Stimulated activated CD4-positive, alpha-beta T cell treated with anti-CD3 and anti-CD28 coated beads, TNF-alpha, amount 100 ng/mL, for 1 hour (primary cell): ENCODE results near the gene TLCD3A.
"Not testable (repeated sequence)": the region's sequence is repeated elsewhere in the genome, so short reads cannot be mapped to it uniquely, and the experiment has no call there.

ENCODE experiments used
- DNase-seq, 3 donors: peaks; one replicate each; pipeline ENCODE4 v3.0.0-alpha.2; 2020; ENCODE audit warnings: low read depth in 3 of 3, low spot score in 1 of 3

The TLCD3A gene

DNA sequence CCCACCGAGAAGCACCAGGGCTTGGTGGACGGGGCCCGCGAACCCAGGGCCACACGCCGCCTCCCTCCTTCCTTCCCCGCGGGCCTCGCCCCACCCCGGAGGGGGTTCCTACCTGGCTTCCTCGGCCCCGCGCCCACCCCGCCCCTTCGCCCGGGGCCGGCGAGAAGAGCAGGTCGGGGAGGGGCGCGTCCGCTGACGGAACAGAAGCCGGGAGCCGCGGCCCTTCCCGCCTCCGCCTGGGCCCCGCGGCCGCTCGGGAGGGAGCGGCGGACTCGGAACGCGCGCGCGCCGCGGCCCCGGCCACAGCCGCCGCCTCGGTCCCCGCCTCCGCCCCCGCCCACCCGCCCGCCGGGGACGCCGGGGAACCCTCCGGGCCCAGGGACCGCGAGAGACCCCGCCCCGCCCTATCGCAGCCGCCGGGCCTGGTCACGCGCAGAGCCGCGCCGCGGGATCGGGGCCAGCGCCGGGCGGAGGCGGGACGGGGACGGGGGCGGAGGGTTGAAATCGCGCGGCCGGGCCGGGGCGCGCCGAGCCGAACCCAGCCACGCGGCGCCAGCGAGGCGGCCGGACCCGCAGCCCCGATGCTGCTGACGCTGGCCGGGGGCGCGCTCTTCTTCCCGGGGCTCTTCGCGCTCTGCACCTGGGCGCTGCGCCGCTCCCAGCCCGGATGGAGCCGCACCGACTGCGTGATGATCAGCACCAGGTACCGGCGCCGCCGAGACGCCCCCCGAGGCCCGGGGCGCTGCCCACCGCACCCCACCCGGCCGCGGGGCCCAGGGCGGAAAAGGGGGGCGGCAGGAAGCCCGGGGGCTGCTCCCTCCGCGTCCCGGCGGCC, at the start of gene TLCD3A:
TLCD3A (plus strand) TSS at position 530 of the 835 bp plus-strand sequence; CDS start at position 582, 52 bp downstream.
- DNase-seq = peak in 1 of 3 donors; percentile 24

DNA sequence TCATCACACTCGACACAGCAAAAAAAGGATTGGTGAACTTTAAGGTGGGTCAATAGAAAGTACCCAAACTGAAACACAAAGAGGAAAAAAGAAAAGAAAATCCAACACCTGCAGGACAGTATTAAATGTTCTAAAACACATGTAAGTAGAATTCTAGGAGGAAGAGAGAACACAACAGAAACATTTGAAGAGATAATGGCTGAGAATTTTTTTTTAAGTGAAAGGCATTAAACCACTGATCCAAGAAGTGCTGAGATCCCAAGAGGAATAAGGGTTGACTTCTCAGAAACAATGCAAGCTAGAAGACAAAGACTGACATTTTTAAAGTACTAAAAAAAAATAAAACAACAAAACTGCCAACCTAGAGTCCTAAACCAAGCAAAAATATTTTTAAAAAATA, 49.4 kb upstream of the TLCD3A start:
- DNase-seq = no peak

DNA sequence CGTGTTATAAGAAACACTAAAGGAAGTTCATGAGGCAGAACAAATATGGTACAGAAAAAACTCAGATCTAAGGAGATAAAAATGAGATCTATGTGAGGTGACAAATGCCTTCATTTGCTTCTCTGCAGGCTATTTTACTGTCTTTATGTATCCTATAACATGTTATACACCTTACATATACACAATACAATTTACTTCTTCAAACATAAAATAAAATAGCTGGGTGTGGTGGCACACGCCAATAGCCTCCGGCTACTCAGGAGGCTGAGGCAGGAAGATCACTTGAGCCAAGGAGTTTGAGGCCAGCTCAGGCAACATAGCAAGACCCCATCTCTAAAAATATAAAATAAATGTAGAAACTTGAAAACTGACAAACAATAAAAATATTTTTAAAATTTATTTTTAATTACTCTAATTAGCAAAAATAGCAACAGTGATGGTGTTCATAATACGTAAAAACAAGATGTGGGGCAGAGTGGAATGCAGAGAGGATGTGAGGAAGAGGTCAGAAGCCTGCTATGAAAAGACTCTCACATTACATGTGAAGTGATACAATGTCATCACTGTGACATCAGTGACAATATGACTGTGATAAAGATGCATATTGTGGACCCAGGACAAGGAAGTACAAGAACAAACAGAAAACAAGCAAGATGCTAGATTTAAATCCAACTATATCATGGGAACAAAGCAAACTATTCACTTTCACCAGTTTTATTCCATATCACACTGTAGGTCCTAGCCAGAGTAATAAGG, 48.7 kb upstream of the TLCD3A start:
- DNase-seq = no peak

DNA sequence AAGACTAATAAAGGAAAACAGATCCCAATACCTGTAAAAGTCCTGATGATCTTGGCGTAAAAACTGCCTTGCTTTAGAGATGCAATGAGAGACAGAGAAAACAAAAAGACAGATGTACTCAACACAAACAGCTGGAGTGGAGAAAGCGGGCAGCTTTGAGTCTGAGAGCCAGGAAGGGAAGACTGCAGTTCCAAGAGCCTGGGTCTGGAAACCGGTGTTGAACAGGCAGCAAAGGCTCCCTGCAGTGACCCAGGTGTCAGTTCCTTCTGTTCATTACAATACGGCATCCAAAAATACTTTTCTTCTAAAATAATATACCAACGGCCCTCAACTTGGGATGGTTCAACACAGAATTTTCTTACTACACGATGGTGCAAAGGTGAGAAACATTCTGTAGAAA, 47.4 kb upstream of the TLCD3A start:
- no peak for DNase-seq

DNA sequence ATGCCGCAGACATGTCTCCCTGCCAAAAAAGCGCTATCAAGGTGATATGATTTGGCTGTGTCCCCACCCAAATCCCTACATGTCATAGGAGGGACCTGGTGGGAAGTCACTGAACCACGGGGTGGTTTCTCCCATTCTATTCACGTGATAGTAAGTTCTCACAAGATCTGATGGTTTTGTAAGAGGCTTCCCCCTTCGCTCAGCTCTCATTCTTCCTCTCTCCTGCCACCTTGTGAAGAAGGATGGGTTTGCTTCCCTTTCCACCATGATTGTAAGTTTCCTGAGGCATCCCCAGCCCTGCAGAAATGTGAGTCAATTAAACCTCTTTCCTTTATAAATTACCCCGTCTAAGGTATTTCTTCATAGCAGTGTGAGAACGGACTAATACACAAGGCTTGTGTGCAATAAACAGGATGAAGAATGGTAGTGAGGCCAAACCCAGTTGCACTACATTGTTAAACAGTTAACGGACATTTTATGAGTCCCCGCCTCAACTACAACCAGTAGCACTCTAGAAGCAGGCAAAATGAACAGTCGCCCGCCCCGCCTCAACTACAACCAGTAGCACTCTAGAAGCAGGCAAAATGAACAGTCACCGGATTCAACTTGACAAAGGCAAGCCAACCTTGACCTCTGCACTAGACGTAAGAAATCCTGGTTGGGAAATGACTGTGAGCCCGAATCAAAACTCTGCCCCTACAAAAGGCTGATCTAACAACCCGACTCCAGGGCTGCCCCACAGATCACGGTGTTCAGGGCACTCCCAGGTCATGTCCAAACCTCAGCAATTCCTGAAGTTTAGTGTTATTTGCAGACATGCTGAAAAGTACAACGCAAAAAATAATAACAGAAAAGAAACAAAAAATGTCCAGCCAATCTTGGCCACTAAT, 44.1 kb upstream of the TLCD3A start:
- DNase-seq = no peak

DNA sequence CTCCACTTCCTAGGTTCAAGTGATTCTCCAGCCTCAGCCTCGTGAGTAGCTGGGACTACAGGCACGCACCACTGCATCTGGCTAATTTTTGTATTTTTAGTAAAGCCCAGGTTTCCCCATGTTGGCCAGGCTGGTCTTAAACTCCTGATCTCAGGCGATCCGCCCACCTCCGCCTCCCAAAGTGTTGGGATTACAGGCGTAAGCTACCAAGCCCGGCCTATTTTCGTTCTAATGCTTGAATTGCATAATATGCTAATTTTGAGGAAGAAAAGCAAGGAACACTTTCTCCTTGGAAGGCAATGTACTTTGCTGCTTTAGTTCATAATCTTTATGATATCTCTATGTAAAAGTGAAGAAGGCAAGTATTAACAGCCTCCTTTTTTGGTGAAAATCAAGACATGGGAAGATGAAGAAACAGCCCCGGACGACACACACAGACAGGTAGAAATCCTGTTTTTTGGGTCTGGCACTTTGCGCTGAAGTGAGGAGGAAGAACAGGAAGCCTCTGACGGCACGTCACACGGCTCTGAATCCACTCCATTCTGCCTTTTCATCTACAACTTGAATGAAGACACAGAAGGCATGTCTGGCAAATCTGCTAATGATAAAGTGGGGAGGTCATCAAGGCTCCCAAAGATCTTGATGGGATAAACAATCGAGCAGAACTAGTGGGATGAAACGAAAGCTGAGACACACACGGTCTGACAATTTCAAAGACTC, 42.7 kb upstream of the TLCD3A start:
- no peak for DNase-seq

DNA sequence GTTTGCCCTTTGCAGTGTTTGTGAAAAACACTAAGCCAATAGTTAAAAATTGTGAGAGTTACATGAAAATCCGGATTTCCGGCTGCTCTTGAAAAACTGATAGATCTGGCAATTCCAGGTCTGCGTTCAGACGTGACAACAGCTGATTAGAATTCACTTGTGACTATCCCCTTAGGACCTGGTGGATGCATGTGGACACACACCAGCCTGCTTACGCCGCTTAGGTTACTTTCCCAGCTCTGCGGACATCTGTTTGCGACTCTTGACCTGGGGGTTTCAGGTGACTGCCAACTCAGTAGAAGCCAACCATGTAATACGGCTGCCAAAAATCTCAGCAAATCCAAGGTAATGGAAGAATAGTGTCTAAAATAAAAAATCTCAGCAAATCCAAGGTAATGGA, 42.0 kb upstream of the TLCD3A start:
- no peak for DNase-seq

DNA sequence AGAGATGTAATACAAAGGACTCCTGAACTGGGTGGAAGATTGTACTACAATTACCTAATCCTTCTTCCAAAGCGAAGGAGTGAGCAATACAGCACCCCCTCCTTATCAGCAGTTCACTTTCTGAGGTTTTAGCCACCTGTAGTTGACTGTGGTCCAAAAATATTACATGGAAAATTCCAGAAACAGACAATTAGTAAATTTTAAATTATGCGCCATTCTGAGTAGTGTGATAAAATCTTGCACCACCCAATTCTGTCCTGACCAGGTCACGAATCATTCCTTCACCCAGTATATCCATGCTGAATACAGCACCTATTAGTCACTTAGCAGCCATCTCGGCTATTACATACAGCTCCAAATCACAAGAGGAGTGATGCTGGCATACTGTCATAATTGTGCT, 41.0 kb upstream of the TLCD3A start:
- DNase-seq = no peak

DNA sequence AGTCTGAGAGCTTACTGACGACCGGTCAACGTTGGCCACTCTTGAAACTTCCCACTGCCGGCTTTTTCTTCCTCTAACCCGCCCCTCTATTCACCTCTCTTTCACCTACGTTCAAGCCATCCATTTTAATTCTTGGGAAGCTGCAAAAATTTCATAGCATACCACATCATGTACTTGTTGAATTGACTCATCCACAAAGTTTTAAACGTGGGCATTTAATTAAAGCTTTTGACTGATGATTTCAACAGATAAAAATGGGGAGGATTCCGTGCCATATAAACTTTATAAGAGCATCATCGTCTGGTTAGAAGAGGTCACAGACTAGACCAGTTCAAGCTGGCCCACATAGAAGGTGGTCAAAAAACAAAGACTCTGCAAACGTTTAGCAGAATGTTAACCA, 40.3 kb upstream of the TLCD3A start:
- DNase-seq = no peak

DNA sequence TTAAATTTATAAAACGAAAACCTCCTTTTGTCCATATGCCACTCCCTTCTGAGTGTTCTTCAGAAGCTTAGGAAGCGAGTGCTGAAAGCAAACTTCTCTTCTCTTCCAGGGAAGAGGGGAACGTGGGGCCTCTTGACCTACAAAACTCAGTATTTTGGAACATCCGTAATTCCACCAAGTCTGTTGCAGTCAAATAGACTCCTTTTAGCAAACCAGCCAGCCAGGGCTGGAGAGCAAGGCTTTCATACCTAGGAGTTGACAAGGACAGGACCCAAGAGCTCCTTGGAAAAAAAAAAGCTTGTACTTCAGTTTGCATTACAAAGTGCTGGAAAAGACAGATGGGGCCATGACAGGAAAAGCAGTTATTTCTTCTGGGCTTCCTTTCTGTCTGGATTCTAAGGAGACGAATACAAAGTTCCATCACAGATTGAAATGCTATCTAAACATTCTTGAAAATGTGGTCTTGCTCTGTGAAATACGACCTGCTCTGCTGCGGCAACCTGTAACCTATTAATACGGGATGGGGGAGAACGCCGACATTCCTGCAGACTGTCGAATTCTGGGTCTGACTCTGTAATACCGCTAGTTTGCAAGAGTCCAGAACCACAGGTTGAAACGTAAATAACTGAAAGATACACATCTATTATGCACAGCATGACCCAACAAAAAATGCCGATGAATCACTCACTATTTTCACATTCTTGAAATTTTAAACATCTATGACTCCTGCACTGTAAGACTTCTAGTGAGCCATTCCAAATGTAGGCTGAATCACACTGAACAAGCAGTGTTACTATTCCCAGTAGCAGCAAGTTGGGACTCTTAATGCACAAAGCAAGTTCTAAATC, 38.4 kb upstream of the TLCD3A start:
- DNase-seq = no peak

DNA sequence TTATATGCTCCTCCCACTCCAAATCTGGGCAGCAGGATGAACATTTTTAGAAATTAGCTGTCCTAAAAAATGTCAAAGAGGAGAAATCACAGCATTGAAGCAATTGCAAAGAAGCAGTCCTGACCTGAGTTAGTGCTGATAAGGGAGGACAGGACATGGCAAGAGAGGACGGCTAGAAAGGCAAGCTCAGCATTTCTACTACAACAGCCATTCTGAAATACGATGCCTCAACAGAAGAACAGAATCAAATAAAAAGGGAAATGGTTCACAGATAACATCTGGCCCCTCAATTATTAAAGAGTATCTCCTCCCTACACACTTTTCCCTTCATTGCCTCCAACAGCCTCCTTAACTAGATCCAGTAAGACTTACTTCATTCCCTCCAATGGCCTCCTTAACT, 36.0 kb upstream of the TLCD3A start:
- DNase-seq = no peak

DNA sequence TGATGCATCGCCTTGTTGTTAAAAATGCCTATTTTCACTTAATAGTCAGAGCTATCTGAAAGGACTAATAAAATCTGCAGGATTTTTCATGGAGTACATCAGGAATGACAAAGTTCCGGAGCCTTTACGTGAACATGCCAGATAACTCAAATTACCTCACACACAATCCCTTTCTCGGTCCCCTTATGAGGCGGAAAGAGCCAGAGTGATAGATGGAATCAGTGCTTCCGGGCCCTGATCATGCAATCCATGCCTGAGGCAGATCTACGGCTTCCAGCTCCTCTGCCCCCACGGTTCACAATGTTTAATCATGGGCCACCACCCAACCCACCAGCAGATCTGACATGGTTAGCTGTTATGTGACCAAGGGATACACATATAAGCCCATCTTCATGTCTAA, 34.7 kb upstream of the TLCD3A start:
- DNase-seq = no peak

DNA sequence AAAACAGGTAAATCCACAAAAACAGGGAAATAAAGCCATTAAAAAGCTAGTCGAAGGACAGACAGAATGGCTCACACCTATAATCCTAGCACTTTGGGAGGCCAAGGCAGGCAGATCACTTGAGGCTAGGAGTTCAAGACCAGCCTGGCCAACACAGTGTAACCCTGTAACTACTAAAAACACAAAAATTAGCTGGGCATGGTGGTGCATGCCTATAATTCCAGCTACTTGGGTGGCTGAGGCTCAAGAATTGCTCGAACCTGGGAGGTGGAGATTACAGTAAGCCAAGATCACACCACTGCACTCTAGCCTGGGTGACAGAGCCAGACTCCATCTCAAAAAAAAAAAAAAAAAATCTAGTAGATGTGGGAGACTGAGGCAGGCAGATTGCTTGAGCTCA, 34.3 kb upstream of the TLCD3A start:
- not testable (repeated sequence) for DNase-seq

DNA sequence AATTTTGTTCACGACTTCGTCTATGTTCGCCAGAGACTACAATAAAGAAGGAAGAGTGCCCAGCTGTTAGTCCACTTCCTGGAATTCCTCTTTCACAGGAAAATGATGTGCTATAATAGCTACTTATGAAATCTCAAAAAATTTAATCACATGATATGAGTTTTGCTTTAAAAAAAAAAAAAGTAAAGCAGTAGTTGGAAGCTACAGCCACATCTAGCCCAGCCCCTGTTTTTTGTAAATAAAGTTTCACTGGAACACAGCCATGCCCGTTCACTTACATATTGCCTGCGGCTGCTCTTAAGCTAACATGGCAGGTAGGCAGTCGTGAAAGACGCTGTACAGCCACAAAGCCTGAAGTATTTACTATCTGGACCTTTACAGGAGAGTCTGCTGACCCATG, 33.1 kb upstream of the TLCD3A start:
- DNase-seq = no peak

DNA sequence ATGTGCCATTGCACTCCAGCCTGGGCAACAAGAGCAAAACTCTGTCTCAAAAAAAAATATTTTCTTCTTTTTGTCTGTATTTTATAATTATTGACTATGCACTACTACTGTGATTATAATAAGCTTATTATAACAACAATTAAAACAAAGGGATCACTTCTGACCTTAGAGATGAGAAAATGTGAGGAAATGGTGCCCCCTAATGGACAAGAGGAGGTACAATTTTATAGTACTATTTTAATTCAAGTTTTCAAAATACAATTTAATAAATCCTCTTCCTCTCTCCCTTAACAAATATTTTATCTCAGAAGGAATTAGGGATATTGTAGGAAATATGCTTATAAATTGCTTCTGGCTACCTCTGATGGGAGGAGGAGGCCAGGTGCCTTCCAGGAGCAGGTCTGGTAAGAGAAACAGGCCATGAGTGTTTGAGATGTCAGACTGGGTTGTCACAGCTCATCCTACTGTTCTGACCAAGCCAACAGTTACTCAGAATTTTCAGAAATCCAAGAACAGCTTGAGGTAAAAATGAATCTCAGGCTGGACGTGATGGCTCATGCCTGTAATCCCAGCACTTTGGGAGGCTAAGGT, 31.8 kb upstream of the TLCD3A start:
- no peak for DNase-seq

DNA sequence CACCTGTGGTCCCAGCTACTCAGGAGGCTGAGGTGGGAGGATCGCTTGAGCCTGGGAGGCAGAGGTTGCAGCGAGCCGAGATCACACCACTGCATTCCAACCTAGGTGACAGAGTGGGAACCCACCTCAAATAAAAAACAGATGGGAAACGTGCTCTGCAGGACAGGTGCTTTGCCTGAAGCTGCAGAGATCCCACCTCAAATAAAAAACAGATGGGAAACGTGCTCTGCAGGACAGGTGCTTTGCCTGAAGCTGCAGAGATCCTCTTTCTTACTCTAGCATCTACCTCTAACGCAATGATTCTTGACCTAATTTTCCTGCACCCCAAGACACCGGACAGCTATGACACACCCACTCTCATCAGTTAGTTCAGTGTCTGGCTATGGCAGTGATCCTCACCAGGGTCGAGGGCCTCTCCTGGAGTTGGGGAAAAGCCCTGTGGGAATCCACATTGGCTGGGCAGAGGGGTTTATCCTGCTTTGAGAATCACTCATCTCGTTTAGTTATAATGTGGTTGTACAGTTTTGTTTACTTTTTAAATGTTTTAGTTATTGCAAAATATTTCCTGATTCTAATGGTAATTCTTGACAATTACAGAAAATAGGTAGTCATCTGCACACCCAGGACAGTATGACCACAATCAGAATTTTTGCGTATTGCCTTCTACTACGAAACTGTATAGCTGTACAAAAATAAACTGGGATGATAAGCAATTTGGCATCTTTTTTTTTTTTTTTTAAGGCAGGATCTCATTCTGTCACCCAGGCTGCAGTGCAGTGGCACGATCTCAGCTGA, 29.1 kb upstream of the TLCD3A start:
- no peak for DNase-seq

DNA sequence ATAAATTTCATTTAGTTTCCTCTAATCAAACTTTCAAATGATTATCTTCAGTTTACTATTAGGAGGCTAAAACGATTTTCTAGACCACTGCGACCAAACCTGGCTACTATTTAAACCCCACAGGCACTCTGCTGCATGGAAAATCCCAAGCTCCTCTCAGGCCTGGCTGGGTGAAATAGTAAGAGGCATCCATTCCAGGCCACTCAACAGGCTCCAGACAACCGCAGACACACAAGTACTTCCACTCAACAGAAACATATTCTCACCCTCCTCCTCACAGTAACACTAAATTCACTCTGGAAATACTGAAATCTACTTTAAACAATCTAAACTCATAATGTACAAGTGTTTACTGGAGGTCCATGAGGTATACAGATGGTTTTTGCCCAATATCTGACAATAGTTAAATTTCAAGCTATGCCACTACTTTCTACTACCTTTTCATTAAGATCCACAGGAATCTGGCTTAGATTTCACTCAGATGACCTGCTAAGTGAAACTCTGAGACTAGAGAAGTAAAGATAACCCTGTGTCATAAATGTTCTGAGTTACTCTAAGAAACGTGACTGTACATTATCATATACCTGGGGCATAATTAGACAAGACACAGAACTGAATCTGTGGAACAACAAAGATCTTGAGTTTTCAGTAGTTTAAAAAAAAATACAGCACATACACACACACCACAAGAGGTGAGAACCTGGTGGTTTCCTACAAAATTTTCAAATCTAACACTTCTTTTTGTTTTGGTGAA, 28.1 kb upstream of the TLCD3A start:
- no peak for DNase-seq

DNA sequence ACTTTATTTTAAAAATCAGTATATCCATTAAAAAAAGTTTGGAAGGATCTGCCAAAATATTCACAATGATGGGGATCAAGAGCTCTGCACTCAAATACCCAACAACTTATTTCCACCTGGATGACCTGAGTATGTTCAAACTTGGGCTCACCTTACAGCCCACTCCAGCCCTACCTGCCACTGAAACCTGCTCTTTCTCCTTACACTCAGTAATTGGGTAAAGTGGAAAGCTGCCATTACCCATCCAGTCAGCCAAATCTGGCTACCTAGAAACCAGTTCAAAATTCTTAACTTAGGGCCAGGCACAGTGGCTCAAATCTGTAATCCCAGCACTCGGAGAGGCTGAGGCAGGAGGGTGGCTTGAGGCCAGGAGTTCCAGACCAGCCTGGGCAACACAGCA, 27.4 kb upstream of the TLCD3A start:
- DNase-seq = no peak
